Sigmoid colon (tissue), 4 donors: ENCODE data around the gene GHRH.

Experiments used
- EP300 ChIP-seq, 4 donors: sonication (generic); formaldehyde crosslinking; IDR thresholded peaks; one replicate each; pipeline ENCODE4 v1.6.1; 2017; ENCODE audit warnings: antibody characterized with exemption in 4 of 4
- POLR2A ChIP-seq, 2 donors: fragments of 450-650 bp; IDR thresholded peaks; one replicate each; pipeline ENCODE4 v1.6.1; 2016; ENCODE audit warnings: antibody characterized with exemption in 2 of 2, mild to moderate bottlenecking in 2 of 2, moderate library complexity in 2 of 2
- POLR2AphosphoS5 ChIP-seq, 4 donors: sonication (generic); formaldehyde crosslinking; IDR thresholded peaks; one replicate each; pipeline ENCODE4 v1.6.1; 2017; ENCODE audit warnings: antibody characterized with exemption in 4 of 4
- TF ChIP-seq, protein P1 (sequence below), 4 experiments: fragments of 450-650 bp in 3 of 4; fragments of 200-600 bp in 1 of 4; IDR thresholded peaks; one replicate each; pipeline ENCODE4 v1.5.1; 2016 to 2019; ENCODE audit warnings: antibody characterized with exemption in 4 of 4, mild to moderate bottlenecking in 3 of 4, moderate library complexity in 2 of 4

DNA sequence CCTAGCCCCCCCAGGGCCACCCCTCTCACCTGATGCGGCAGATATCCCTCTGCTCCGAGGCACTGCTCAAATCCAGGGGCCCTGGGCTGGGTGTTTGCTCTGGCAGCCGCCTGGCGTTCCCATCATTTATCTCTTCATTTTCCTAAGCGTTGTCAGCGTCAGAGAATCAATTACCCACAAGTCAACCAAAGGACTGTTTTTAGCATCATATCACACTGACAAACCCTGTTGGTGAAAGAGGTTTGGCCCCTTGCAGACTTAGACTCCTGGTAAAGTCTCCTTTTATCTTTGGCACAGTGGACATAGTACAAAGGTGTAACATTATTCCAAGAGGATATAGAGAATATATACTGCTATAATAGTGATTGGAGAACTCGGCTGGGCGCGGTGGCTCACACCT lies at the start of gene GHRH:
- TF ChIP-seq, protein P1, sequence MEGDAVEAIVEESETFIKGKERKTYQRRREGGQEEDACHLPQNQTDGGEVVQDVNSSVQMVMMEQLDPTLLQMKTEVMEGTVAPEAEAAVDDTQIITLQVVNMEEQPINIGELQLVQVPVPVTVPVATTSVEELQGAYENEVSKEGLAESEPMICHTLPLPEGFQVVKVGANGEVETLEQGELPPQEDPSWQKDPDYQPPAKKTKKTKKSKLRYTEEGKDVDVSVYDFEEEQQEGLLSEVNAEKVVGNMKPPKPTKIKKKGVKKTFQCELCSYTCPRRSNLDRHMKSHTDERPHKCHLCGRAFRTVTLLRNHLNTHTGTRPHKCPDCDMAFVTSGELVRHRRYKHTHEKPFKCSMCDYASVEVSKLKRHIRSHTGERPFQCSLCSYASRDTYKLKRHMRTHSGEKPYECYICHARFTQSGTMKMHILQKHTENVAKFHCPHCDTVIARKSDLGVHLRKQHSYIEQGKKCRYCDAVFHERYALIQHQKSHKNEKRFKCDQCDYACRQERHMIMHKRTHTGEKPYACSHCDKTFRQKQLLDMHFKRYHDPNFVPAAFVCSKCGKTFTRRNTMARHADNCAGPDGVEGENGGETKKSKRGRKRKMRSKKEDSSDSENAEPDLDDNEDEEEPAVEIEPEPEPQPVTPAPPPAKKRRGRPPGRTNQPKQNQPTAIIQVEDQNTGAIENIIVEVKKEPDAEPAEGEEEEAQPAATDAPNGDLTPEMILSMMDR (IDR thresholded peaks at IDR 0.05) = no peak
- TF ChIP-seq POLR2A (IDR thresholded peaks at IDR 0.05) = no peak
- TF ChIP-seq EP300 (IDR thresholded peaks at IDR 0.05) = no peak
- TF ChIP-seq POLR2AphosphoS5 (IDR thresholded peaks at IDR 0.05) = no peak
